Epithelial cell of proximal tubule (primary cell): ENCODE measurements around the gene RERGL. TPM values are rescaled to one million over a fixed set of nuclear protein-coding genes. Genes with fewer than 3 reads are reported as not detected.

ENCODE experiments used
- DNase-seq: peaks from one replicate; pipeline ENCODE4 v3.0.0-alpha.2; 2011; ENCODE audit warnings: low read depth
- H3K4me3 ChIP-seq: 2 replicates; pipeline ENCODE4 v1.5.1; 2011; ENCODE audit warnings: low read depth, mild to moderate bottlenecking, low read length
- total RNA-seq: library from RNA; depleted of rRNA; stranded (reverse); fragments of >200 nt; gene quantifications from 2 replicates; pipeline ENCODE4 v1.2.3, GENCODE V29; 2015
- TF ChIP-seq, protein P1 (sequence below): conservative IDR thresholded peaks from 2 replicates; pipeline ENCODE4 v1.5.1; 2012; ENCODE audit warnings: low read depth, mild to moderate bottlenecking, low read length

RERGL gene, protein sequence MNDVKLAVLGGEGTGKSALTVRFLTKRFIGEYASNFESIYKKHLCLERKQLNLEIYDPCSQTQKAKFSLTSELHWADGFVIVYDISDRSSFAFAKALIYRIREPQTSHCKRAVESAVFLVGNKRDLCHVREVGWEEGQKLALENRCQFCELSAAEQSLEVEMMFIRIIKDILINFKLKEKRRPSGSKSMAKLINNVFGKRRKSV
- not detected in 2 replicates for total RNA-seq

DNA sequence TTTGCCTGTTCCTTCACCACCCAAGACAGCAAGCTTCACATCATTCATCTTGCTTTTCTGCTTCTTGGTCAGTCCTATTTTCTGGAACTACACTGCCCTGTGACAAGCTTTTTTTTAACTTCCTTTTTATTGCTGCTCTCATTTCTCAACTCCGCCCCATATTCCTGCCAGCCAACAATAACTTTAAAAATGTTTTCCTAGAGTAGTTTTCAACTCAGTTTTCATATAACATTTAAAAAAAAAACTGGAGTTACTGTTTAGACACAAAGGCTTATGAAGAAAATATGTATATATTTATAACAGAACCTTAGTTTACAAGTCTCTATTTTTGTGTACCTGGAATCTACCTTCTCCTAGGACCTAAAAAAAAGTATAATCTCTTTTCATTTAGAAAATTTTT lies at the start of gene RERGL:
RERGL (minus strand) TSS at position 101 of the 400 bp plus-strand sequence; CDS start at position 48, 53 bp downstream.
- TF ChIP-seq, protein P1, sequence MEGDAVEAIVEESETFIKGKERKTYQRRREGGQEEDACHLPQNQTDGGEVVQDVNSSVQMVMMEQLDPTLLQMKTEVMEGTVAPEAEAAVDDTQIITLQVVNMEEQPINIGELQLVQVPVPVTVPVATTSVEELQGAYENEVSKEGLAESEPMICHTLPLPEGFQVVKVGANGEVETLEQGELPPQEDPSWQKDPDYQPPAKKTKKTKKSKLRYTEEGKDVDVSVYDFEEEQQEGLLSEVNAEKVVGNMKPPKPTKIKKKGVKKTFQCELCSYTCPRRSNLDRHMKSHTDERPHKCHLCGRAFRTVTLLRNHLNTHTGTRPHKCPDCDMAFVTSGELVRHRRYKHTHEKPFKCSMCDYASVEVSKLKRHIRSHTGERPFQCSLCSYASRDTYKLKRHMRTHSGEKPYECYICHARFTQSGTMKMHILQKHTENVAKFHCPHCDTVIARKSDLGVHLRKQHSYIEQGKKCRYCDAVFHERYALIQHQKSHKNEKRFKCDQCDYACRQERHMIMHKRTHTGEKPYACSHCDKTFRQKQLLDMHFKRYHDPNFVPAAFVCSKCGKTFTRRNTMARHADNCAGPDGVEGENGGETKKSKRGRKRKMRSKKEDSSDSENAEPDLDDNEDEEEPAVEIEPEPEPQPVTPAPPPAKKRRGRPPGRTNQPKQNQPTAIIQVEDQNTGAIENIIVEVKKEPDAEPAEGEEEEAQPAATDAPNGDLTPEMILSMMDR, result no peak
- no peak for DNase-seq
- H3K4me3 ChIP-seq, result no peak within 1 kb of the TSS

DNA sequence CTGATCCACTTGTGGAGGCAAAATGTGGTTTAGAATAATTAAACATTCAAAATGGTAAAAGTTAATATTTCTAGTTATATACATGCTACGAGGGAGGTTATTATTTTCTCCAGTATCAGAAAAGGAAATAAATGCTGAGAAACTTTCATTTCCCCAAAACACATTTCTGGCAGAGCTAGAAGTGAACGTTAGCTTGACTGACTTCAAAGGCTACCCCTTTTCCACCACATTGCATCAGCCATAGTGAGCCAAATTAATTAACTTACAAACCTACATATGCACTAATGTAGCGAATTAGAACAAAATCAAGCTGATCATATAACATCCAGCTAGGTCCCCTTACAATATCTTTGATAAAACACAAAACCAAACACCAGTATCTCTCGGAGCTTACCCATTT lies 49.3 kb upstream of the RERGL start:
- TF ChIP-seq, protein P1, result no peak
- no peak overlapping the region for H3K4me3 ChIP-seq
- no peak for DNase-seq

DNA sequence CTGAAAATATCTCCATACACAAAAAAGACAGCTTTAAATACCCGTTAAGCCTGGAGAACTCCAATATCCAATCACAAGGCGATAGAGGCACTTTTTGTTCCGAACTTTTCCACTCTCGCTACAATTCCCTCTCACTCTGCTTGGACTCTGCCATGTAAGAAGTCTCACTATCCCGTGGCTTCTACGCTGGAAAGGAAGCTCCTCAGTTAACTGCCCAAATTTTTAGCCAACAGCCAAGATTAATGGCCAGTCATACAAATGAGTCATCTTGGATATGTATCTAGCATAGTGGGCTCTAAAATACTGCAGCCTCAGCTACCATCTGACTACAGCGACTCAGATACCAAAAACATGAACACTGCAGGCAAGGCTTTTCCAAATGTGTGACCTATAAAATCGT lies 45.5 kb upstream of the RERGL start:
- TF ChIP-seq, protein P1, result no peak
- no peak for DNase-seq
- H3K4me3 ChIP-seq, result no peak overlapping the region

DNA sequence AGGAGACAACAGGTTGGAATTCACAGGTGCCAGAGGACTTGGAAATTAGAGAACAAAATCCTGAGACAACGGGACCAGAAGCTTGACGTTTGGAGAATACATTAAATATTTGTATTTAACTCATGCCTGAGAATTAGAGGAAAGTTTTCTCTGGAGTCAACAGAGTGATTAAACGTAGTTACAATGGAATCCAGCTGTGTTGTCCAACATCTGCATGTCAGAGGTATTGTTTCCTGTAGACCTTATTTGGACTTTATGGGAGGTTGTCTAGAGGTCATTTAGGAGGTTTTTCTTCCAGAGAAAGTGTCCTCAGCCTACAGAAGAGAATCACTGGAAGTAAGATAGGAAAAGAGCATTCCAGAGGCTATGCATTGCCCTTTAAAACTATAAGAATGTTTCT lies 45.1 kb upstream of the RERGL start:
- DNase-seq, result no peak
- H3K4me3 ChIP-seq, result no peak overlapping the region
- TF ChIP-seq, protein P1, result no peak

DNA sequence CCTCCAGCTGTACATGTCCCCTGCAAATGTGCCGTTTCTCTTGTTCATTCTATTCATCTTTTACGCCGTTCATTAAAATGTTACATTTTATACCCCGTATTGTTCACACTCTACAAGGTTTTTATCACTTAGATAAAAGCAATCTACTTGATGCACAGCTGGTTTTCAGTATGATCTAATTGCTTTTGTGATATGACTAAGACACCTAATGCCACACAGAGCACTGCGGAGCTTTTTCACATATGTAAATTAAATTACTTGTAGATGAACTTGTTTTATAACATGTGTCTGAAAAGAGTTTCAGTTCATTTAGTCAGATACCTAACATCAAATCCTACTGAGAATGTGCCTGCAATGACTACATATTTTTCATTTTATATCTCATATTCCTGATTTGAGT lies 40.9 kb upstream of the RERGL start:
- DNase-seq, result no peak
- no peak overlapping the region for H3K4me3 ChIP-seq
- TF ChIP-seq, protein P1, result no peak

DNA sequence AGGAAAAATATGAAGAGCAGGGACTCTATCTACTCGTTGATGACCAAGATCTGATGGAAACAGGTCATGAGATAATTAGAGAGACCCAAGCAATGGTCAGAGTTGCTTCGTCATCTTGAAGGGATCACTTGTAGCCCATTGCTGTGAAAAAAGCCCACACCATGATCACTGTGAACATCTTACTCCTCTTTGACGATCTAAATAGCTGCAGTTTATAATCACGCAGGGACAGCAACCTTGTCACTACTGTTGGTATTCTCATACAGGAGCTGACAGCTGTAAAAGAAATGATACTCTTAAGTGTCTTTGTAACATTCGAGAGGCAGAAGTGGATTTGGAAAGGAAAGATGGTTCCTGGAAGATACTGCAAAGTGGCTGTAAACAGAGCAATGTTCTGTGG lies 33.7 kb upstream of the RERGL start:
- DNase-seq, result no peak
- TF ChIP-seq, protein P1, result no peak
- H3K4me3 ChIP-seq, result no peak overlapping the region

DNA sequence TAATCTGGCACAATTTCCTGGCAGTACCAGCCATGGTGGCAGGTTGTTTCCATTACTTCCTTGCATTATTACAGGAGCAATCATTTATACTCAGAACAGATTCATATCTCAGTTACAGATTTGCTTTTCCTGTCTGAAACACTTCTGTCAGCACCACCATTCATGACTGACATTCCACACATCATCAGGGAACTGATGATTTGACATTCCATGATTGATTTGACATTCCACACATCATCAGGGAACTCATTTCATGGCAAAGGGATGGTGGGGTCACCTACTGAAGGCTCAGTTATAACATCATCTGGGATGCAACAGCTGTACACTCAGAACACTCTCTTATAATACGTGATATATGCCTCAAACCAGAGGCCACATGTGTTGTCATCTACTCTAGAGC lies 30.9 kb upstream of the RERGL start:
- no peak for DNase-seq
- TF ChIP-seq, protein P1, result no peak
- no peak overlapping the region for H3K4me3 ChIP-seq
